ENCODE results near the gene RSPH6A.

The RSPH6A gene

DNA sequence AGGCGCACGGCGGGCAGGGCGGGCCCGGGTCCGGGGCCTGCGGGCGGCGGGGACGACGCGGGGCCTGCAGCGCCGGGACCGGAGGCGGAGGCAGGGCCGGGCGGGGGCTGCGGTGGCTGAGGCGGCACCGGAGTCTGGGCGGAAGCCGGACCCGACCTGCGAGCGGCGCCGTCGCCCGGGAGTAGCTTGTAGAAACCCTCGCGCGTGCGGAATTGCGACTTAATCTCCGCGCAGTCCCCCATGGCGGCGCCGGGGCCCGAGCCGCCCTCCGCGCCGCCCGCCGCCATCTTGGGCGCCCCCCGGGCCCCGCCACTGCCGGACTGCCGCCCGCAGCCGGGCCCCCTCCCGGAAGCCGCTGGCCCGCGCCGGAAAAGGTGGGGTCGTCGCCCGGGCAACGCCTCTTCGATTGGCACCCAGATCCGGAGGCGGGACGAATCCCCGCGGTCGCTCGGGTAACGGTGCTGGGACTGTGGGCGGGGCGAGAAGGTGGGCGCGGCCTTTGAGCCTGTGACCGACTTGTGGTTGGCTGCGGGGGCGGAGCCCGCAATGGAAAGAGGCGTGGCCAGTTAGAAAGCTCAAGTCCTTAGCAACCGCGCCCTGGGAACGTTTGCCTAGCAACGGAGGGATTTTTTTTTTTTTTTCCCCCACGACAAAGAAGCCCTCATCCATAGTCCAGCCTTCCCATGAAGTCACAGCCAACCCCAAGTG is 22.5 kb downstream of the RSPH6A start, which contains the start of gene DMWD:
TSS of gene DMWD (minus strand) at position 376 of the 708 bp plus-strand sequence. CDS start at position 287, 89 bp downstream.
- Histone ChIP-seq H3K27me3 (ENCODE audit: control insufficient read depth, insufficient read depth, low read length) (no peaks in the 10 kb centered on the region), H3K9me3 (ENCODE audit: control insufficient read depth, low read length) (no peaks in the 10 kb centered on the region), H3K4me3 (ENCODE audit: low read length) (peak within 1 kb of the TSS; percentile 11), H3K9ac (ENCODE audit: low read length) (peak within 1 kb of the TSS; percentile 16), H3K36me3 (ENCODE audit: control insufficient read depth, insufficient read depth, low read length) (no peaks in the 10 kb centered on the region), H3K4me1 (ENCODE audit: control insufficient read depth, insufficient read depth, low read length) (peaks cover 12% of the 10 kb centered on the region)

DNA sequence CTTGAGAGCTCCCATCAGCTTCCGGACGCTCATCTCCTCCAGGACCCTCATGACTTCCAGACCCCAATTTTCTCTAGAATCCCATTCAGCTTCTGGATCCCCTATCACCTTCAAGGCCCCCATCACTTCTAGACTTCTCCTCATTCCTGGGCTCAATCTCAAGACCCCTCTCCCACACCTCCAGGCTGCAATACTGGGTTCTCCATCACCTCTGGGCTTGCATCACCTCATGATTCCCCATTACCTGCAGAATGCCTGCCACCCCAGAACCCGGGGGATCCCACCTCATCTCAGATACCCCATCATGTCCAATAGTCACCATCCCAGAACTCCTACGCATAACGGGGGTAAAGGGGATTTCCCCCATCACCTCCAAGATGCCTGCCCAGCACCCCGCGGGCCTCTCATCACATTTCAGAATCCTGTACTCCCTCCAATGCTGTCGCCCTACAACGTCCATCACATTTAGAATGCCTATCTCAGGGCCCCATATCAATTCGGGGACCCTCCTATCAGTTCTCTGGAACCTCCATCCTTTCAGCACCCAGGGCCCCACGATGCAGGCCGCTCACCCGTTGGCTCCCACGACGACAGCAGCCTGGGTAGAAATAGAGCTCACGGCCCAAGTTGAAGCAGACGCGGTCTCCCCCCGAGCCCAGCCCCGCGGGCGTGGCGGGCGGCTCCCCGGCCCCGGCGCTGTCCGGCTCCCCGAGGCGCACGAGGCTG is 23.2 kb downstream of the RSPH6A start:
- Histone ChIP-seq H3K9ac (ENCODE audit: low read length) (peak overlapping the region; percentile 16), H3K4me3 (ENCODE audit: low read length) (peak overlapping the region; percentile 11), H3K36me3 (ENCODE audit: control insufficient read depth, insufficient read depth, low read length) (no peaks in the 10 kb centered on the region), H3K9me3 (ENCODE audit: control insufficient read depth, low read length) (no peaks in the 10 kb centered on the region), H3K27me3 (ENCODE audit: control insufficient read depth, insufficient read depth, low read length) (no peaks in the 10 kb centered on the region), H3K4me1 (ENCODE audit: control insufficient read depth, insufficient read depth, low read length) (peaks cover 12% of the 10 kb centered on the region)

DNA sequence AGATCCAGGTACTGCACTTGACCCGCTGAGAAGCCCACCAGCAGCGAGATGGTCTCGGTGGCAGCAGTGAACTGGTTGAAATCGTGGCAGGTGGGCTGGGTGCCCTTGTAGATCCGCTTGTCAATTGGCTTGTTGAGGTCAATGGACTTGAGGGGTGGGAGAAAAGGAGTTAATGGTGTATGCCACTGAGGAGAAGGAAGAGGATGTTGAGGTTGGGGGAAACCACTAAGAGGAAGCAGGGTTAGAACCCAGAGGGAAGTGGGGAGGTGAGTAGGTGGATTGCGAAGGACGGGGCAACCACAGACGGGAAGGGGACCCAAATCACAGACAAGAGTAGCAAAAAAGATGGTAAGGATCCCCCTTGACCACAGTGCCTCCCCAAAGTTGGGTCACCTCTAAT is 24.2 kb downstream of the RSPH6A start:
- H3K36me3 ChIP-seq (ENCODE audit: control insufficient read depth, insufficient read depth, low read length) = no peaks in the 10 kb centered on the region
- no peaks in the 10 kb centered on the region for H3K27me3 ChIP-seq (ENCODE audit: control insufficient read depth, insufficient read depth, low read length)
- H3K4me1 ChIP-seq (ENCODE audit: control insufficient read depth, insufficient read depth, low read length) = peaks cover 12% of the 10 kb centered on the region
- H3K4me3 ChIP-seq (ENCODE audit: low read length) = no peak overlapping the region
- no peak overlapping the region for H3K9ac ChIP-seq (ENCODE audit: low read length)
- no peaks in the 10 kb centered on the region for H3K9me3 ChIP-seq (ENCODE audit: control insufficient read depth, low read length)

DNA sequence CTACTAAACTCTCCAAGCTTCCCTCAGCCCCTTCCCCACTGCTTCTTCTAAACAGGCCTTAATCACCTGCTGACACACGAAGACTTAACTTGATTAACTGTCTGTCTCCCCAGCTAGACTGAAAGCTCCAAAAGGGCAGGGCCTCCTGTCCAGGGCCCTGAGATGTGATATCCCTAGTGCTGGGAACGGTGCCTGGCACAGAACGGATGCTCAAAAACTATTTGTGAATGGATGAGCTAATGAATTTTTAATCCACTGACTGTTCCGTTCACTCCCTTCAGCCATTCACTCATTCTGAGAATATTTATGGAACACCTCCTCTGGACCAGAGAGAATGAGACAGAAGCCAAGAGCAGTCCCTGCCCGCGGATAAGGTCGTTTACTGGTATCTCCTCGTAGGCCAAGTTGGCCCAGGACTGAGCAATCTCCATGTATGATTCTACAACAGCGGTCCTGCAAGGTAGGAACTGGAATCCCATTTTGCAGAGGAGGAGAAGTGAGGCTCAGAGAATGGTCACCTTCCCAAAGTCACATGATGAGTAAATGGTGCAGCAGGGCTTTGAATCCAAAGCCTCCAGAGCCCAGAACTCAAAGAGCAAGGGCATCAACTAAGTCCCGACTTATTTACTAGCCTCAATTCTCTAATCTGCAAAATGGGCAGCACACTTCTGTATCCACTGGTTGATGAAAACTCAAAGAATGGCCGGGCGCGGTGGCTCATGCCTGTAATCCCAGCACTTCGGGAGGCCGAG is 25.9 kb downstream of the RSPH6A start:
- no peaks in the 10 kb centered on the region for H3K9me3 ChIP-seq (ENCODE audit: control insufficient read depth, low read length)
- peaks cover 12% of the 10 kb centered on the region for H3K4me1 ChIP-seq (ENCODE audit: control insufficient read depth, insufficient read depth, low read length)
- H3K4me3 ChIP-seq (ENCODE audit: low read length) = no peak overlapping the region
- no peak overlapping the region for H3K9ac ChIP-seq (ENCODE audit: low read length)
- H3K27me3 ChIP-seq (ENCODE audit: control insufficient read depth, insufficient read depth, low read length) = no peaks in the 10 kb centered on the region
- H3K36me3 ChIP-seq (ENCODE audit: control insufficient read depth, insufficient read depth, low read length) = no peaks in the 10 kb centered on the region

DNA sequence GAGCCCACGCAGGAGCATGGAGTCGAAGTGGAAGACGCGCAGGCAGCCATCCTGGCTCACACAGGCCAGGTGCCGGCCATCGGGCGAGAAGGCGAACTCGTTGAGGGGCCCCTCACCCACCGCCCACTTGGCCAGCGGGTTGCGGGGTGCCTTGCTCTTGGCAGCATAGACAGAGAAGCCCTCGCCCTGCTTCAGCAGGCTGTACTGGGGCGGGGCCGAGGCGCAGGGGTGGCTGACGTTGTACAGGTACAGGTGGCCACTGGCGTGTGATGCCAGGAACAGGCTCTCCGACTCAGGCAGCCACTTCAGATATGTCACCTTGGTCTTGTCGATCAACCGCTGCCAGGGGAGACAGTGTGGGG is 28.6 kb downstream of the RSPH6A start:
- H3K36me3 ChIP-seq (ENCODE audit: control insufficient read depth, insufficient read depth, low read length) = no peaks in the 10 kb centered on the region

DNA sequence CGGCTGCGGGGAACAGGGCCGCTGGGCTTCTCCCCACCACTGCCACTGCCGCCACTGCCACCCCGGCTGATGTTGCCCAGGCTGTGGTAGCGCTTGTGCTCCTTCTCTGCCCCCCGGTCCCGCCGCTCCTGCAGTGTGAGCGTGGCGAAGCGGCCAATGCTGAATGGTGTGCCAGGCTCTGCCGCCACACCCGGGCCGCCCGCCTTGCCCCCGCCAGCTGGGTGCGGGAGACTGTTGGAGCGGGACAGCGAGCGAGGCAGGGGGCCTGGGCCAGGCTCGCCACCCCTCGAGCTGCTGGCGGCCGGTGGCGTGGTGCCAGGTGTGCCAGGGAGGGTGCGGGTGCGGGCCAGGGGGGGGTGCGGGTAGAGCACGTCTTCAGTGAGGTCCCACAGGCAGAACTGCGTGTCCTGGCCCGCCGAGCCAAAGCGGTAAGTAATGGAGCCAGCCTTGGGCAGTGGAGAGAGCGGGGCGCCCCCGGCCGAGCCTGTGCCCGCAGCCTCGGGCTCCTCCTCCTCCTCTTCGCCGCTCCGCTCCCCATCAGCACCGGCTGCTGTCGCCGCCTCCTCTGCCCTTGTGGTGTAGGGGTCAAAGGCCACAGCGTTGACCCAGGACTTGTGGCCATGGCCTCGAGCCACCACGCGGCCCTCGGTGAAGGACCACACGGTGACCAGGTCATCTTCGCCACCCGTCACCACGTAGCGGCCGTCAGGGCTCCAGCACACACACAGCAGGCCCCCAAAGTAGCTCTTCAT is 29.2 kb downstream of the RSPH6A start:
- Histone ChIP-seq H3K4me1 (ENCODE audit: control insufficient read depth, insufficient read depth, low read length) (peaks cover 13% of the 10 kb centered on the region), H3K9ac (ENCODE audit: low read length) (no peak overlapping the region), H3K9me3 (ENCODE audit: control insufficient read depth, low read length) (no peaks in the 10 kb centered on the region), H3K36me3 (ENCODE audit: control insufficient read depth, insufficient read depth, low read length) (no peaks in the 10 kb centered on the region), H3K27me3 (ENCODE audit: control insufficient read depth, insufficient read depth, low read length) (peaks cover 5% of the 10 kb centered on the region), H3K4me3 (ENCODE audit: low read length) (no peak overlapping the region)

More for the DNA sequence above, 28.6 kb downstream of the RSPH6A start:
- Histone ChIP-seq H3K9me3 (ENCODE audit: control insufficient read depth, low read length) (no peaks in the 10 kb centered on the region), H3K9ac (ENCODE audit: low read length) (no peak overlapping the region), H3K4me1 (ENCODE audit: control insufficient read depth, insufficient read depth, low read length) (peaks cover 13% of the 10 kb centered on the region), H3K4me3 (ENCODE audit: low read length) (no peak overlapping the region), H3K27me3 (ENCODE audit: control insufficient read depth, insufficient read depth, low read length) (peaks cover 2% of the 10 kb centered on the region)

DNA sequence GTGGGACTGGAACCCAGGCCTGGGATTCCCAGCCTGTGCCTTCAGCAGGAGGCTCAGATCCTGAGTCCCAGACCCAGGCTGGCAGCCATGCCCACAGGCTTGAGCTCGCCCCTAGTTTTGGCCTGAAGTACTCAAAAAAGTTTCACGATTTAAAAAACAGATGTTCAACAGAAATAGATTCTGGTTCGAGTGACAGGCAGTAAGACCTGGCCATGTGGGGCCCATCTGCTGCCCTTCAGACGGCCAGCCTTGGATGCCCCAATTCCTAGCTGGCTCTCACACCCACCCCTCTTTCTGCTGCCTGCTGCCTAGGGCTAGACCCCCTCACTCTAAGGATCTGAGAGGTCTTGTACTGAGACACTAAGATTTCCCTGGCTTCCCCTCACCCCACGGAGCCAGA is 30.0 kb downstream of the RSPH6A start:
- Histone ChIP-seq H3K4me1 (ENCODE audit: control insufficient read depth, insufficient read depth, low read length) (peaks cover 21% of the 10 kb centered on the region), H3K9ac (ENCODE audit: low read length) (no peak overlapping the region), H3K27me3 (ENCODE audit: control insufficient read depth, insufficient read depth, low read length) (peaks cover 9% of the 10 kb centered on the region), H3K36me3 (ENCODE audit: control insufficient read depth, insufficient read depth, low read length) (no peaks in the 10 kb centered on the region), H3K9me3 (ENCODE audit: control insufficient read depth, low read length) (no peaks in the 10 kb centered on the region), H3K4me3 (ENCODE audit: low read length) (no peak overlapping the region)

DNA sequence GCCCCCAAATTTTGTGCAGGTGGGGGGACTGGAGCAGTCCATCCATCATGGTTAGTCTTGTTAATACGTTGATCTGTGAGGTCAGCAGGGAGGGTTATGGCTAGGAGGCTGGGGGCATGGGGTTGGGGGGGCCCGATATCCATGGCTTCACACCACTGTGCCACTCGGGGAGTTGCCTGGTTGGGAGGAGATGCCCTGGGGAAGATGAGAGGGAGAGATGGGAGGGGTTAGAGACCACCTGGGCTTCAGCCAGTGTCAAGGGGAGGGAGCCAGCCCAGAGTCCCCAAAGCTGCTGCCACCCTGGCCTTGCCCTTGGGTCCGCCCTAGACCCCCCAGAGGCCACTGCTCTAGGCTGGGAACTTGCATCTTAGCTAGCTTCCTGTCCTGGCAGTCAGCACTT is 31.0 kb downstream of the RSPH6A start:
- H3K4me3 ChIP-seq (ENCODE audit: low read length) = no peak overlapping the region
- H3K36me3 ChIP-seq (ENCODE audit: control insufficient read depth, insufficient read depth, low read length) = no peaks in the 10 kb centered on the region
- H3K27me3 ChIP-seq (ENCODE audit: control insufficient read depth, insufficient read depth, low read length) = peaks cover 9% of the 10 kb centered on the region
- no peak overlapping the region for H3K9ac ChIP-seq (ENCODE audit: low read length)
- H3K9me3 ChIP-seq (ENCODE audit: control insufficient read depth, low read length) = no peaks in the 10 kb centered on the region
- H3K4me1 ChIP-seq (ENCODE audit: control insufficient read depth, insufficient read depth, low read length) = peaks cover 30% of the 10 kb centered on the region

DNA sequence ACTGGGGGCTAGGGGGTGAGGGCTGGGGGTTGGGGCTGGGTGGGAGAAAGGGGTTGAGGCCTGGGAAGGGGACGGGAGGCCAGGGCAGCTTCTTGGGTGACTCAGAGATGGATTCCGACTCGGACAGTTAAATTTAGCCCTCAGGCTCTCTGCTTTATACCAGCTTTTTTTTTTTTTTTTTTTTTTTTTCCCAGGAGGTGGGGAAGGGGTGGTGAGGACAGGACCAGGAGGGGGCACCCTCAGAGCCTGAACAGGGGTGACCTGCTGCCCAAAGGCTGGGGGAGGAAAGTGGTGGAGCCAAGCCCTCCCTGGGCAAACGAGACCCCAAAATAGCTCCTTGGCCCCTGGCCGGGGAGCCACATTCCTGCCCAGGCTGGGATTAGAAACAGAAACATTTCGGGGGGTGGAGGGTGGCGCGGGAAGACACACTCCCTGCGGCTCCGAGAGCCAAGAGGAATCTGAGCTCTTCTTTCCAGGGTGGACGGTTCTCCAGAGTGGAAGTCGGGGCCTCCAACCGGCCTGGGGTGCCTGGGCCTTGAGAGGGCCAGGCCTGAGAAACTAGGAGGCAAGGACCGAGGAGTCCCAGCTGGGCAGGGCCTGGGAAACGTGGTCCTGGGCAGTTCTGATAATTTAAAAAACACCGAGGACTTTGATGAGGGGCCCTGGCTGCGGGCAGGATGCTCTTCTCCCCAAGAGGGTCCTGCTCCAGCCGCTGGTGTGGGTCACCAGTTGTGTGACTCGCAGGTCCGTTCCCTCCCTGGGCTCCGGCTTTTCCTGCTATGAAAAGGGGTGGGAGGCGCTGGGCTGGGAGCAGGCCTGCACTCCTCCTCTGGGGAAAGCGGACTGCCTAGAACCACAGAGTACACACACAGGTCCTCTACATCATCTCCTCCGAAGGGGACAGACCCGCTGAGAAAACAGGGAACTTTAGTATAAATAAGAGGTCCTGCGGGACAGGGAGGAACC is 32.0 kb downstream of the RSPH6A start:
- no peaks in the 10 kb centered on the region for H3K36me3 ChIP-seq (ENCODE audit: control insufficient read depth, insufficient read depth, low read length)
- H3K9me3 ChIP-seq (ENCODE audit: control insufficient read depth, low read length) = no peaks in the 10 kb centered on the region
- peaks cover 9% of the 10 kb centered on the region for H3K27me3 ChIP-seq (ENCODE audit: control insufficient read depth, insufficient read depth, low read length)
- peak overlapping the region; percentile 22 for H3K9ac ChIP-seq (ENCODE audit: low read length)
- no peak overlapping the region for H3K4me3 ChIP-seq (ENCODE audit: low read length)
- peaks cover 40% of the 10 kb centered on the region for H3K4me1 ChIP-seq (ENCODE audit: control insufficient read depth, insufficient read depth, low read length)

DNA sequence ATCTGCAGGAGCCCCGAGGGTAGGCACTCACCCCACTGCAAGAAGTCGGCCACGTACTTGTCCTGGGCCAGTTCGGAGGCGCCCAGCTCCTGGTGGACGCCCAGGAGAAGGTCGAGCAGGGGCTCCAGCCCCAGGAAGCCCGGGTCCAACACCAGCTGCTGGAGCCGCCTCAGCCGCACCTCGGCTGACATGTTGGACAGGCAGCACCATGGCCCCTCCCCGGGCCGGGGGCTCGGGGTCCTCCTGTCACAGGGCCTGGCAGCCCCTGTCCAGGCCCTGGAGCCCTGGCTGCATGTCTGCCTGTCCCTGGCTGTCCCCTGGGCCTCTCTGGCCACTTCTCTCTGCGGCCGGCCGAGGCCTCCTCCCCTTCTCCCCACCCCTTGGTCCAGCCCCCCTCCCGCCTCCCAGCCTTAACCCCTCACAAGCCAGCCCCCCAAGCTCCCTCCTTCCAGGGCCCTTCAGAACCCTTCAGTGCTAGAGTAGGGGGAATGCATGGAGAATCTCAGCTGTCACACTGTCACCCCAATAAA is 32.9 kb downstream of the RSPH6A start, which contains the start of gene DMPK:
TSS of gene DMPK (minus strand) at position 329 of the 530 bp plus-strand sequence. CDS start at position 191, 138 bp downstream.
- Histone ChIP-seq H3K36me3 (ENCODE audit: control insufficient read depth, insufficient read depth, low read length) (peaks cover 9% of the 10 kb centered on the region), H3K4me1 (ENCODE audit: control insufficient read depth, insufficient read depth, low read length) (peaks cover 40% of the 10 kb centered on the region), H3K27me3 (ENCODE audit: control insufficient read depth, insufficient read depth, low read length) (peaks cover 14% of the 10 kb centered on the region), H3K9ac (ENCODE audit: low read length) (peak within 1 kb of the TSS; percentile 34), H3K9me3 (ENCODE audit: control insufficient read depth, low read length) (no peaks in the 10 kb centered on the region), H3K4me3 (ENCODE audit: low read length) (no peak within 1 kb of the TSS)
